ENCODE data around the gene GALNT6. TPM values are rescaled to one million over a fixed set of nuclear protein-coding genes. Genes with fewer than 3 reads are reported as not detected.

Gene GALNT6
- total RNA-seq, 1 experiment from 2014 or later: 6.5 TPM

GRCh38 chr12:51388069-51388799 lies 3.0 kb downstream of the GALNT6 start:
- Histone ChIP-seq H3K36me3 (ENCODE audit: control insufficient read depth, insufficient read depth, low read length) (peaks cover 3% of the 10 kb centered on the region; the same call in 1 of the 2 replicates), H3K4me3 (ENCODE audit: low read depth in 2 of 2, low read length in 2 of 2) (no peak overlapping the region), H3K4me1 (ENCODE audit: control insufficient read depth, insufficient read depth, low read length) (peaks cover 6% of the 10 kb centered on the region; the same call in 1 of the 2 replicates), H3K27me3 (ENCODE audit: control insufficient read depth, insufficient read depth, low read length) (no peaks in the 10 kb centered on the region), H3K9me3 (ENCODE audit: control insufficient read depth, insufficient read depth, low read depth, low read length) (no peaks in the 10 kb centered on the region), H3K27ac (ENCODE audit: low read length) (no peak overlapping the region)
- POLR2A ChIA-PET: interaction anchor here (0.5 to 0.6 kb wide), 2 partner anchors 11 to 615 kb away, joined by 3 to 6 read pairs; no protein-coding TSS in a partner anchor
- intact Hi-C loops (cut with micrococcal nuclease; ENCODE audit: unreplicated experiment) (no loop called here), in situ Hi-C loops (cut with HindIII; ENCODE audit: low pct_unique_long_range_greater_than_20kb, low sequenced_read_pairs) (no loop called here)
- no TSS peak for BruUV-seq (replicated peaks)
- TF ChIP-seq, protein P1, sequence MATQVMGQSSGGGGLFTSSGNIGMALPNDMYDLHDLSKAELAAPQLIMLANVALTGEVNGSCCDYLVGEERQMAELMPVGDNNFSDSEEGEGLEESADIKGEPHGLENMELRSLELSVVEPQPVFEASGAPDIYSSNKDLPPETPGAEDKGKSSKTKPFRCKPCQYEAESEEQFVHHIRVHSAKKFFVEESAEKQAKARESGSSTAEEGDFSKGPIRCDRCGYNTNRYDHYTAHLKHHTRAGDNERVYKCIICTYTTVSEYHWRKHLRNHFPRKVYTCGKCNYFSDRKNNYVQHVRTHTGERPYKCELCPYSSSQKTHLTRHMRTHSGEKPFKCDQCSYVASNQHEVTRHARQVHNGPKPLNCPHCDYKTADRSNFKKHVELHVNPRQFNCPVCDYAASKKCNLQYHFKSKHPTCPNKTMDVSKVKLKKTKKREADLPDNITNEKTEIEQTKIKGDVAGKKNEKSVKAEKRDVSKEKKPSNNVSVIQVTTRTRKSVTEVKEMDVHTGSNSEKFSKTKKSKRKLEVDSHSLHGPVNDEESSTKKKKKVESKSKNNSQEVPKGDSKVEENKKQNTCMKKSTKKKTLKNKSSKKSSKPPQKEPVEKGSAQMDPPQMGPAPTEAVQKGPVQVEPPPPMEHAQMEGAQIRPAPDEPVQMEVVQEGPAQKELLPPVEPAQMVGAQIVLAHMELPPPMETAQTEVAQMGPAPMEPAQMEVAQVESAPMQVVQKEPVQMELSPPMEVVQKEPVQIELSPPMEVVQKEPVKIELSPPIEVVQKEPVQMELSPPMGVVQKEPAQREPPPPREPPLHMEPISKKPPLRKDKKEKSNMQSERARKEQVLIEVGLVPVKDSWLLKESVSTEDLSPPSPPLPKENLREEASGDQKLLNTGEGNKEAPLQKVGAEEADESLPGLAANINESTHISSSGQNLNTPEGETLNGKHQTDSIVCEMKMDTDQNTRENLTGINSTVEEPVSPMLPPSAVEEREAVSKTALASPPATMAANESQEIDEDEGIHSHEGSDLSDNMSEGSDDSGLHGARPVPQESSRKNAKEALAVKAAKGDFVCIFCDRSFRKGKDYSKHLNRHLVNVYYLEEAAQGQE (IDR thresholded peaks at IDR 0.05; ENCODE audit: insufficient read depth in 1 of 2, low read depth in 2 of 2, low read length in 1 of 2): no peak
- TF ChIP-seq, protein P2, sequence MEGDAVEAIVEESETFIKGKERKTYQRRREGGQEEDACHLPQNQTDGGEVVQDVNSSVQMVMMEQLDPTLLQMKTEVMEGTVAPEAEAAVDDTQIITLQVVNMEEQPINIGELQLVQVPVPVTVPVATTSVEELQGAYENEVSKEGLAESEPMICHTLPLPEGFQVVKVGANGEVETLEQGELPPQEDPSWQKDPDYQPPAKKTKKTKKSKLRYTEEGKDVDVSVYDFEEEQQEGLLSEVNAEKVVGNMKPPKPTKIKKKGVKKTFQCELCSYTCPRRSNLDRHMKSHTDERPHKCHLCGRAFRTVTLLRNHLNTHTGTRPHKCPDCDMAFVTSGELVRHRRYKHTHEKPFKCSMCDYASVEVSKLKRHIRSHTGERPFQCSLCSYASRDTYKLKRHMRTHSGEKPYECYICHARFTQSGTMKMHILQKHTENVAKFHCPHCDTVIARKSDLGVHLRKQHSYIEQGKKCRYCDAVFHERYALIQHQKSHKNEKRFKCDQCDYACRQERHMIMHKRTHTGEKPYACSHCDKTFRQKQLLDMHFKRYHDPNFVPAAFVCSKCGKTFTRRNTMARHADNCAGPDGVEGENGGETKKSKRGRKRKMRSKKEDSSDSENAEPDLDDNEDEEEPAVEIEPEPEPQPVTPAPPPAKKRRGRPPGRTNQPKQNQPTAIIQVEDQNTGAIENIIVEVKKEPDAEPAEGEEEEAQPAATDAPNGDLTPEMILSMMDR (IDR thresholded peaks at IDR 0.05): no peak
- no peak for ATAC-seq
- DNase-seq (ENCODE audit: low read depth, low spot score): no peak
- CTCF ChIA-PET: no interaction called here

DNA sequence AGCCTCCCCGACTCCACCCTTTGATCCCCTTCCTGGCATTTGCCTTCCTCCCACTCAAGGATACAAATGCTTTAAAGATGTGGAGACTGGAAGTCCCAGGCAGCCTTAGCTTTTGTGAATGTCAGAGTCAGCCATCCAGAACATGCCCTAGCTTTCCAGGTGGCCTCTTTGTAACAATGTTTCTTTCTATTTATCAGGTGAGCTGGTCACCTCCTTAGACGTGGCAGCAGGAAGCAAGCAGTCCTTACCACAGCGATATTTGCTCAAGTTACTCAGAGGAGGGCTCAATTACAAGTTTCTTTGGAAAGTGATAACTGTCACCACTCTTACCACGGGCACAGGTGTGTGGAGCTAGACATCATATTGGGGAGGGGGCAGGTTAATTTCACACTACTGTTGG lies 4.9 kb downstream of the GALNT6 start:
- in situ Hi-C loops (cut with HindIII; ENCODE audit: low pct_unique_long_range_greater_than_20kb, low sequenced_read_pairs): no loop called here
- no peaks in the 10 kb centered on the region for H3K9me3 ChIP-seq (ENCODE audit: control insufficient read depth, insufficient read depth, low read depth, low read length)
- ATAC-seq (no peak), DNase-seq (ENCODE audit: low read depth, low spot score) (no peak)
- no peaks in the 10 kb centered on the region for H3K36me3 ChIP-seq (ENCODE audit: control insufficient read depth, insufficient read depth, low read length)
- H3K27me3 ChIP-seq (ENCODE audit: control insufficient read depth, insufficient read depth, low read length): no peaks in the 10 kb centered on the region
- no peak overlapping the region for H3K27ac ChIP-seq (ENCODE audit: low read length)
- no peak for TF ChIP-seq SIN3A (IDR thresholded peaks at IDR 0.05; ENCODE audit: borderline replicate concordance, insufficient read depth, low read depth, low read length)
- TF ChIP-seq, protein P2 (IDR thresholded peaks at IDR 0.05): no peak
- TF ChIP-seq TCF7L2 (IDR thresholded peaks at IDR 0.05; ENCODE audit: low read depth, low read length): no peak
- TF ChIP-seq, protein P1 (IDR thresholded peaks at IDR 0.05; ENCODE audit: insufficient read depth in 1 of 2, low read depth in 2 of 2, low read length in 1 of 2): no peak
- no peak for TF ChIP-seq POLR2AphosphoS5 (IDR thresholded peaks at IDR 0.05; ENCODE audit: low read depth, low read length)
- no peak overlapping the region for H3K4me3 ChIP-seq (ENCODE audit: low read depth in 2 of 2, low read length in 2 of 2)
- POLR2A ChIA-PET: interaction anchor here (0.6 kb wide), 1 partner anchor 105 kb away, joined by 3 read pairs; no protein-coding TSS in a partner anchor
- intact Hi-C loops (cut with micrococcal nuclease; ENCODE audit: unreplicated experiment): no loop called here
- CTCF ChIA-PET: interaction anchor here (0.6 to 0.7 kb wide), 2 partner anchors 36 to 1275 kb away, joined by 3 to 4 read pairs; no protein-coding TSS in a partner anchor
- H3K4me1 ChIP-seq (ENCODE audit: control insufficient read depth, insufficient read depth, low read length): 0 out of 2 replicates have a peak, but pooled peaks cover 3% of the 10 kb centered on the region
- no TSS peak for BruUV-seq (replicated peaks)

Data from Panc1 (cell line).